HepG2 (cell line): ENCODE results near the gene BFAR. TPM values are rescaled to one million over a fixed set of nuclear protein-coding genes. Genes with fewer than 3 reads are reported as not detected.
A peak's percentile ranks its signal among the peaks of the same experiment; 100 is the strongest.

Experiments
- ATF1 ChIP-seq: IDR thresholded peaks from 2 replicates; pipeline ENCODE4 v1.6.1; 2016; ENCODE audit warnings: mild to moderate bottlenecking, control low read depth
- CC2D1A ChIP-seq: sonication (generic); formaldehyde crosslinking; IDR thresholded peaks from 2 replicates; pipeline ENCODE4 v1.8.1; 2023; ENCODE audit warnings: mild to moderate bottlenecking, missing genetic modification reagents
- FOXO4 ChIP-seq: sonication (generic); formaldehyde crosslinking; conservative IDR thresholded peaks from 2 replicates; pipeline ENCODE4 v1.8.1; 2023; ENCODE audit warnings: missing genetic modification reagents
- GMEB2 ChIP-seq: IDR thresholded peaks from 2 replicates; pipeline ENCODE4 v1.6.1; 2016; ENCODE audit warnings: missing biosample characterization, missing genetic modification reagents, low read depth
- HIC2 ChIP-seq: sonication (generic); formaldehyde crosslinking; IDR thresholded peaks from 2 replicates; pipeline ENCODE4 v1.9.0; 2022; ENCODE audit warnings: low read depth, missing genetic modification reagents
- JUN ChIP-seq: sonication (generic); formaldehyde crosslinking; IDR thresholded peaks from 2 replicates; pipeline ENCODE4 v1.4.0; 2020; ENCODE audit warnings: mild to moderate bottlenecking, missing genetic modification reagents
- KLF6 ChIP-seq: IDR thresholded peaks from 2 replicates; pipeline ENCODE4 v1.8.0; 2016; ENCODE audit warnings: missing biosample characterization, missing genetic modification reagents
- MXI1 ChIP-seq: IDR thresholded peaks from 3 replicates; pipeline ENCODE4 v1.6.1; 2012; ENCODE audit warnings: low read depth, low read length, inconsistent platforms, borderline replicate concordance
- NCOA5 ChIP-seq: sonication (generic); formaldehyde crosslinking; IDR thresholded peaks from 2 replicates; pipeline ENCODE4 v1.4.0; 2020; ENCODE audit warnings: missing genetic modification reagents
- PATZ1 ChIP-seq: sonication (generic); formaldehyde crosslinking; IDR thresholded peaks from 2 replicates; pipeline ENCODE4 v1.4.0; 2020; ENCODE audit warnings: missing genetic modification reagents
- TCF7 ChIP-seq: sonication (generic); IDR thresholded peaks from 2 replicates; pipeline ENCODE4 v1.6.1; 2016; ENCODE audit warnings: antibody characterized with exemption, low read depth
- TRIM22 ChIP-seq: fragments of 450-650 bp; IDR thresholded peaks from 2 replicates; pipeline ENCODE4 v1.6.1; 2017
- ZFP37 ChIP-seq: sonication (generic); formaldehyde crosslinking; IDR thresholded peaks from 2 replicates; pipeline ENCODE4 v1.4.0; 2020; ENCODE audit warnings: missing genetic modification reagents, borderline replicate concordance
- ZFP91 ChIP-seq: sonication (generic); formaldehyde crosslinking; IDR thresholded peaks from 2 replicates; pipeline ENCODE4 v1.9.0; 2022; ENCODE audit warnings: missing genetic modification reagents, mild to moderate bottlenecking, borderline replicate concordance
- ZNF230 ChIP-seq: sonication (generic); formaldehyde crosslinking; IDR thresholded peaks from 2 replicates; pipeline ENCODE4 v1.4.0; 2020; ENCODE audit warnings: mild to moderate bottlenecking, missing genetic modification reagents
- ZNF446 ChIP-seq: sonication (generic); formaldehyde crosslinking; IDR thresholded peaks from 2 replicates; pipeline ENCODE4 v1.5.0; 2020; ENCODE audit warnings: mild to moderate bottlenecking, missing genetic modification reagents
- ZNF773 ChIP-seq: sonication (generic); formaldehyde crosslinking; IDR thresholded peaks from 2 replicates; pipeline ENCODE4 v1.4.0; 2020; ENCODE audit warnings: missing genetic modification reagents, borderline replicate concordance
- ZNF780A ChIP-seq: sonication (generic); formaldehyde crosslinking; IDR thresholded peaks from 2 replicates; pipeline ENCODE4 v1.8.0; 2022; ENCODE audit warnings: mild to moderate bottlenecking, missing genetic modification reagents, moderate library complexity
- ZNF850 ChIP-seq: sonication (generic); formaldehyde crosslinking; conservative IDR thresholded peaks from 2 replicates; pipeline ENCODE4 v1.9.0; 2021; ENCODE audit warnings: mild to moderate bottlenecking, missing genetic modification reagents
- ZNF878 ChIP-seq: sonication (generic); formaldehyde crosslinking; IDR thresholded peaks from 2 replicates; pipeline ENCODE4 v1.8.1; 2023; ENCODE audit warnings: mild to moderate bottlenecking, missing genetic modification reagents, moderate library complexity
- polyA plus RNA-seq, 8 experiments: library from polyadenylated mRNA; depleted of rRNA in 3 of 8; stranded (reverse) in 7 of 8; unstranded in 1 of 8; fragments of >200 nt; fragmentation: Illumina TruSeq in 4 of 8; extraction: Trizol in 4 of 8; gene quantifications; 2 replicates each; pipeline versions ENCODE4 v1.2.1 to v1.2.3, GENCODE V29; 2011 to 2016; ENCODE audit warnings: low read depth in 4 of 8, missing spikeins in 1 of 8, mixed read lengths in 1 of 8; ENCODE audit not compliant: insufficient read depth in 1 of 8
- total RNA-seq, 5 experiments: library from RNA; depleted of rRNA; stranded (reverse); fragments of >200 nt; fragmentation: Illumina TruSeq; extraction: Trizol; gene quantifications; 2 replicates each; pipeline ENCODE4 v1.2.3, GENCODE V29; 2016; ENCODE audit warnings: low read depth in 1 of 5

The BFAR gene
- total and polyA plus RNA-seq, 2 of the 13 experiments (the other 11 are each of a cell fraction or from before 2014, with no cell fraction given), result 96.9 to 120 TPM

- TF ChIP-seq ZFP91 (CRISPR knock-in tag) (peak; percentile 95; the same call in 1 of the 2 replicates), PATZ1 (CRISPR knock-in tag) (peak; percentile 62), FOXO4 (0 out of 2 replicates have a peak, but pooled peaks have one; percentile 93), CC2D1A (CRISPR knock-in tag) (0 out of 2 replicates have a peak, but pooled peaks have one; percentile 61), KLF6 (peak; percentile 87), NCOA5 (CRISPR knock-in tag) (no peak), ZNF780A (CRISPR knock-in tag) (no peak), ZNF850 (CRISPR knock-in tag) (no peak), ZNF230 (CRISPR knock-in tag) (peak; percentile 81), ZFP37 (CRISPR knock-in tag) (peak; percentile 62), HIC2 (CRISPR knock-in tag) (no peak), GMEB2 (CRISPR knock-in tag) (peak; percentile 80), ZNF446 (CRISPR knock-in tag) (peak; percentile 99), JUN (CRISPR knock-in tag) (peak; percentile 54; the same call in 1 of the 2 replicates), ZNF773 (CRISPR knock-in tag) (peak; percentile 60; the same call in 1 of the 2 replicates), MXI1 (peak; percentile 96; the same call in 2 of the 3 replicates), ATF1 (CRISPR knock-in tag) (no peak), TRIM22 (no peak), TCF7 (no peak), ZNF878 (peak; percentile 93; the same call in 1 of the 2 replicates)
Observed at GRCh38 chr16:14629919-14630619, 2.7 kb upstream of the BFAR start, which contains the start of gene PARN (continued).
